ENCODE data around the gene VPS52. TPM values are rescaled to one million over a fixed set of nuclear protein-coding genes. Genes with fewer than 3 reads are reported as not detected.

The VPS52 gene
- total RNA-seq, result 46.5 and 49.3 TPM in 2 replicates

GRCh38 chr6:33271468-33272274 is at the start of gene VPS52, which contains the start of gene RPS18:
Gene VPS52, minus strand, starts transcription at chr6:33271876. Its CDS starts 201 bp downstream, at chr6:33271675.
Gene RPS18, plus strand, starts transcription at chr6:33272075. Its CDS starts 45 bp downstream, at chr6:33272120.

GRCh38 chr6:33317669-33318425 is 46.2 kb upstream of the VPS52 start, which contains the start of gene ZBTB22:
Gene ZBTB22, minus strand, starts transcription at chr6:33317744. Its CDS starts 828 bp downstream, at chr6:33316916.

GRCh38 chr6:33313709-33314514 is 42.2 kb upstream of the VPS52 start, which contains the start of gene TAPBP:
Gene TAPBP, minus strand, starts transcription at chr6:33314078. Its CDS starts 37 bp downstream, at chr6:33314041.

GRCh38 chr6:33298773-33299236 is 27.1 kb upstream of the VPS52 start, which contains the start of gene RGL2:
Gene RGL2, minus strand, starts transcription at chr6:33298942. Its CDS starts 332 bp downstream, at chr6:33298610.

GRCh38 chr6:33288921-33289783 is 17.5 kb upstream of the VPS52 start, which contains the start of the genes PFDN6 and WDR46:
Gene PFDN6, plus strand, starts transcription at chr6:33289601. Its CDS starts 256 bp downstream, at chr6:33289857.
Gene WDR46, minus strand, starts transcription at chr6:33289239. Its CDS starts 69 bp downstream, at chr6:33289170.

GRCh38 chr6:33276864-33277662 is 5.4 kb upstream of the VPS52 start, which contains the start of gene B3GALT4:
Gene B3GALT4, plus strand, starts transcription at chr6:33277123. Its CDS starts 297 bp downstream, at chr6:33277420.

GRCh38 chr6:33208091-33208967 is 63.3 kb downstream of the VPS52 start, which contains the start of gene RING1:
Gene RING1, plus strand, starts transcription at chr6:33208500. Its CDS starts 323 bp downstream, at chr6:33208823.

GRCh38 chr6:33204415-33205190 is 67.1 kb downstream of the VPS52 start, which contains the start of gene HSD17B8:
Gene HSD17B8, plus strand, starts transcription at chr6:33204655. Its CDS starts 14 bp downstream, at chr6:33204669.

Other genes with a start within 250 kb of the VPS52 start
- gene HLA-DPA1, start 198.2 kb downstream of the VPS52 start, total RNA-seq, result 2.4 TPM in 1 of 2 replicates, not detected in the other
- gene HLA-DPB1, start 195.9 kb downstream of the VPS52 start, total RNA-seq, result 3.5 and 10.4 TPM in 2 replicates
- gene COL11A2, start 79.4 kb downstream of the VPS52 start, total RNA-seq, result 0.16 and 0.17 TPM in 2 replicates
- 25.2 and 26.4 TPM in 2 replicates for gene RXRB, start 71.2 kb downstream of the VPS52 start, total RNA-seq
- 121 and 154 TPM in 2 replicates for gene SLC39A7, start 71.0 kb downstream of the VPS52 start, total RNA-seq
- 9.5 and 10.9 TPM in 2 replicates for gene HSD17B8, start 67.2 kb downstream of the VPS52 start, total RNA-seq
- gene RING1, start 63.4 kb downstream of the VPS52 start, total RNA-seq, result 45.4 and 50.0 TPM in 2 replicates
- gene RPS18, start 199 bp upstream of the VPS52 start, total RNA-seq, result 6,387 and 9,959 TPM in 2 replicates
- 13.6 and 14.6 TPM in 2 replicates for gene B3GALT4, start 5.2 kb upstream of the VPS52 start, total RNA-seq
- 71.7 and 97.4 TPM in 2 replicates for gene WDR46, start 17.4 kb upstream of the VPS52 start, total RNA-seq
- 29.7 and 41.6 TPM in 2 replicates for gene PFDN6, start 17.7 kb upstream of the VPS52 start, total RNA-seq
- gene RGL2, start 27.1 kb upstream of the VPS52 start, total RNA-seq, result 21.9 and 23.9 TPM in 2 replicates
- gene TAPBP, start 42.2 kb upstream of the VPS52 start, total RNA-seq, result 28.6 and 31.1 TPM in 2 replicates
- 21.8 and 34.4 TPM in 2 replicates for gene ZBTB22, start 45.9 kb upstream of the VPS52 start, total RNA-seq
- 32.8 and 72.2 TPM in 2 replicates for gene DAXX, start 51.1 kb upstream of the VPS52 start, total RNA-seq
- gene KIFC1, start 119.9 kb upstream of the VPS52 start, total RNA-seq, result 0.52 and 2.7 TPM in 2 replicates
- gene PHF1, start 139.1 kb upstream of the VPS52 start, total RNA-seq, result 21.1 and 21.9 TPM in 2 replicates
- 90.8 and 170 TPM in 2 replicates for gene CUTA, start 146.2 kb upstream of the VPS52 start, total RNA-seq
- 3.5 and 5.2 TPM in 2 replicates for gene SYNGAP1, start 148.2 kb upstream of the VPS52 start, total RNA-seq
- 3.6 and 4.6 TPM in 2 replicates for gene ZBTB9, start 182.7 kb upstream of the VPS52 start, total RNA-seq